Ishikawa (cell line): Measurements from ENCODE around the gene MORC4.

Source experiments
- CEBPB ChIP-seq: IDR thresholded peaks from 2 replicates; pipeline ENCODE4 v1.6.1; 2012
- EGR1 ChIP-seq: IDR thresholded peaks from 2 replicates; pipeline ENCODE4 v1.6.1; 2012
- EP300 ChIP-seq: IDR thresholded peaks from 2 replicates; pipeline ENCODE4 v1.6.1; 2012; ENCODE audit warnings: borderline replicate concordance
- FOXM1 ChIP-seq: IDR thresholded peaks from 2 replicates; pipeline ENCODE4 v1.6.1; 2012; ENCODE audit warnings: low read depth, borderline replicate concordance
- NFIC ChIP-seq: IDR thresholded peaks from 2 replicates; pipeline ENCODE4 v1.6.1; 2012
- RAD21 ChIP-seq: IDR thresholded peaks from 2 replicates; pipeline ENCODE4 v1.6.1; 2012; ENCODE audit warnings: low read depth
- REST ChIP-seq: IDR thresholded peaks from 2 replicates; pipeline ENCODE4 v1.6.1; 2012; ENCODE audit warnings: low read depth, mild to moderate bottlenecking
- TEAD4 ChIP-seq: IDR thresholded peaks from 2 replicates; pipeline ENCODE4 v1.6.1; 2012
- TF ChIP-seq, protein P1 (sequence below): IDR thresholded peaks from 2 replicates; pipeline ENCODE4 v1.6.1; 2012

GRCh38 chrX:106954041-106954440 lies 46.0 kb downstream of the MORC4 start:
- no peak for TF ChIP-seq TEAD4
- TF ChIP-seq, protein P1, sequence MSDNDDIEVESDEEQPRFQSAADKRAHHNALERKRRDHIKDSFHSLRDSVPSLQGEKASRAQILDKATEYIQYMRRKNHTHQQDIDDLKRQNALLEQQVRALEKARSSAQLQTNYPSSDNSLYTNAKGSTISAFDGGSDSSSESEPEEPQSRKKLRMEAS = no peak
- TF ChIP-seq FOXM1 = no peak
- no peak for TF ChIP-seq EGR1
- no peak for TF ChIP-seq NFIC
- TF ChIP-seq EP300 = no peak
- TF ChIP-seq RAD21 = no peak
- TF ChIP-seq CEBPB = no peak
- no peak for TF ChIP-seq REST
